GM19452 (cell line): Measurements from ENCODE around the gene DYSF.

Experiments
- ATAC-seq: cut with Tn5 transposase; IDR thresholded peaks from one replicate; pipeline ENCODE4 v1.9.1; 2021; ENCODE audit not compliant: unreplicated experiment

DYSF gene

DNA sequence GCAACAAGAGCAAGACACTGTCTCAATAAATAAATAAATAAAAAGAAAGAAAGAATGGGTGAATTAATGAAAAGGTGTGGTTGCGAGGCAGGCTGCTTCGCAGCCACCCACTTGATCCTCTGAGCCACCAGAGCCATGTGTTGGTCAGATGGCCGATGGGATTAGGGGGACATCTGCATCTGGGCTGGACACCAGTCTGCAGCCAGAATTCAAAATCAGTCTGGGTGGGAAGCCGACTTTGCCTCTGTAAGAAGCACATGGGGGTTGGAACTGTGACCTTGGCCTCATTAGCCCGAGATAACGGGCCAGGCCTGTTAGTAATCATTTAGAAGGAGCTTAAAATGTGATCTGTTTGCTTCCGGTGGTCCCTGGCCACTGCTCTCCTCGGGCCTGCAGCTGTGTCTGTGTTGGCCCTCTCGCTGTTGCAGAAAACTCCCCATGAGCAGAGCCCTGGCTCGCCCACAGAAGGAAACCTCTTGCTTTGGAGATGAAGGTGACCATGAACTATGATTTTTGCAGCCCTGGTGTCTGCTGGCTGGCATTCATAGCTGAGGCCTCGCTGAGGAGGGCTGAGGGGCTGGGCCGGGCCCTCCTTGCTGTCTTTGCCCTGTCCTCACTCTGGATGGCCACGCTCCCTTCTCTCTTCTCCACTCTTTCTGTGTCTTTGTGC lies 94.4 kb downstream of the DYSF start:
- no peak for ATAC-seq

- ATAC-seq: no peak
These were observed 95.5 kb downstream of the DYSF start for GRCh38 chr2:71548646-71549425.

GRCh38 chr2:71550801-71551630 lies 97.7 kb downstream of the DYSF start:
- no peak for ATAC-seq

- no peak for ATAC-seq
These were observed 98.2 kb downstream of the DYSF start for GRCh38 chr2:71551631-71551915.

- no peak for ATAC-seq
These were observed 99.0 kb downstream of the DYSF start for GRCh38 chr2:71552356-71552755.

- no peak for ATAC-seq
These were observed 99.5 kb downstream of the DYSF start for GRCh38 chr2:71552861-71553301.

DNA sequence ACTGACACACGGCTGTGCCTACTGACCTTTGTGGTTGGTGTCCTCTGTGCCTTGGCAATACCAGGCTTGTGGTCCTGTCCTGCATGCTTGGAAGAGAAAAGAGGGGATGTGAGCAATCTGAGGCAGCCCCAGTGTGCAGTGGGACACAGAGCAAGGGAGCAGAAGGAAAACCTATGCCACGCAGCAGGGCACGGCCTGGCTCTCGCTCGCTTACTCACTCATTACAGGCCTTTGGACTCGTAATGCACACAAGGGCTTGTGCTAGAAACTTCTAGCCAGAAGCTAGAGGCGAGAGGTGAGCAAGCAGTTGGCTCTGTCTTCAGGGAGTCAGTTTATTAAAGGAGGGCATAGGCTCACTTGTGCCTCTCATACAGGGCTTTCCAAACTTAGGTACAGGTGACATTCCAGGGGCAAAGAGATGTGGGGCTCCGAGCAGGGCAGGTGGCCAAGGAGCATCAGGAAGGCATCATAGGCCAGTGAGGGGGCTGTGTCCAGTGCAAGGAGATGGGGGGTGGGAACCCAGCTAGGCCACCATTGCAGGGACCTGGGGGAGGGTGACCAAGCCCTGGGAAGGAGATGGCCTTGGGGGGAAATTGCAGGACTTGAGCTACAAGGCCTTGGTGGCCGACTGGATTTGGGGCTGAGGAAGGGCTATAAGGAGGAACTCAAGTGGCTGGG lies 100.8 kb downstream of the DYSF start:
- no peak for ATAC-seq

DNA sequence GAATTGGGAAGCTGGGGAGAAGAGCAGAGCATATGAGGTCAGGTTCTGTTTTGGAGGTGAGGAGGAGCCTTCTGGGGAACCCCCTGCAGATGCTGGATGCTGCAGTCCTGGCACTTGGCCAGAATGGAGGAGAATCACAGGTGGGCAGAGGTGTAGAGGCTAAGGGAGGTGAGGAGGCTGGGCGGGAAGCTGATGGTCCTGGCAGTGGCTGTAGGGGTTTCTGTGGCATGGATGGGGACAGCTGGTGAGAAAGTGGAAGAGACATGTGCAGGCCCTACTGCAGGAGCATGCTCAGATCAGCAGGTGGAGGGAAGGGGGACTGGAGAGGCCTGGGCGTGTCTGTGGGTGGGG lies 101.3 kb downstream of the DYSF start:
- no peak for ATAC-seq

- ATAC-seq: no peak
These were observed 102.6 kb downstream of the DYSF start for GRCh38 chr2:71555798-71556454.

GRCh38 chr2:71556692-71557250 lies 103.4 kb downstream of the DYSF start:
- no peak for ATAC-seq

- no peak for ATAC-seq
These were observed 104.0 kb downstream of the DYSF start for GRCh38 chr2:71557321-71557720.

GRCh38 chr2:71558300-71559051 lies 105.1 kb downstream of the DYSF start:
- no peak for ATAC-seq

DNA sequence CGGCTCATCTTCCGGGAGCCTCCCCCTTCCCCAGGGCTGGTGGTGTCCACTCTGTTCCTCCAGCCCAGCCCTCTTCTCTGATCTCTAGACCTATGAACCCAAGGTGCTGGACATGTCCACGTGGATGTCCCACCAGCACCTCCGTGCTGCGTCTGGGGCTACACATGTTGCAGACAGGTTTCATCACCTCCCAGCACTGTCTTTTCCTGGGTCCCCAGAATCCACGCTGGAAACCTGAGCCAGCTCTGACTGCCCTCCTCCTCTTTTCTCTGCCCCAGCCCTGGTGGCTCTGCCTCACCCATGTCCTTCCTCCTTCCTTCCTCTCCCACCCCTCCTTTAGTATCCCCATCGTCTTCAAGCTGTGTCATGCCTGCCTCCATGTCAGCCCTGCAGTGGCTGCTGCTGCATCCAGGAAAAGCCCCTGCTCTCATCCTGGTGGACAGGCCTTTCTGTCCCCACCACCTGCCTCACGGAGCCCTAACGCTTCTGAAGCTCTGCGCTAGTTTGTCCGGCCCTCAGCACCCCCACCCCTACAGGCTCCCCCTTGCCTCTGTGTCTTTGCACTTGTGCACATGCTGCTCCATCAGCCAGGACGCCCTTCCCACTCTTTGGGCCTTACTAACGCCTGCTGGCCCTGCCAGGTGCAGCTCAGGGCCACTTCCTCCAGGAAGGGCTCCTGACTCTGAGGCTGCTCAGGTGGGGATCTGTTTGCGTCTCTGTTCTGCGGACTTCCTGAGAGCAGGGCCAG lies 105.9 kb downstream of the DYSF start:
- ATAC-seq: no peak

DNA sequence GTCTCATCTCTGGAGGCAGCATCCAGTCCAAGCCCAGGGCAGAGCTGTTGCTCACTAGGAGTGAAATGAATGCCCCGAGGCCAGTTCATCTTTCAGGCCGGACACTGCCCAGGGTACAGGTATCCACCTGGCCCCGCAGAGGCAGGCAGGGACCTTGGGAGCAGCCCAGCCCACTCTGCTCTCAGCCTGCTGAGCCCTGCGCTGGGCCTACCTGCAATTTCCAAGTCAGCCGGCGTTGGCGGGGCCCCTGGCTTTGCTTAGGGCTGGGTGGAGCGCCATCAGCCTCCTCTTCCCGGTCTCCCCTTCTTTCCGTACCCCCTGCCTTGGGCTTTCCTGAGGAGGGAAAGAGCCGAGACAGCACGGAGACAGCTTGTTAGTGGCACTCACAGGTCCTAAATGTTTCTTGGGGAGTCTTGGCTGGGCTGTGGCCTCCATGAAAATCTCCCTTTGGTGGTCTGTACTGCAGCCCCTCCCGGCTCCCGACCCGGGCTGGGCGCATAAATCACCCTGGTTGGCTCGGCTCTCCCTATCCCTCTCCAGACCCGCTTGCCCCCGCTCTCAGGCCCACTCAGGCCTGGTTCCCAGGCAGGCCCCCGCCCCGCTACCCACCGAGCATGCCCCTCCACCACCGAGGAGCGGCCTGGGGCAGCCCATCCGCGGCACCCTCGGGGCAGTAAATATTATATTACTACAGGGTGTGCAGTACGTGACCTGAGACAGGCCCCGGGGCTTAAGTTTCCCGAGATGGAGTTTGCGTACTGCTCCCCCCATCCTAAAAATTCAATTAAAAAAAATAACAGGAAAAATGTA lies 106.7 kb downstream of the DYSF start:
- ATAC-seq: no peak

DNA sequence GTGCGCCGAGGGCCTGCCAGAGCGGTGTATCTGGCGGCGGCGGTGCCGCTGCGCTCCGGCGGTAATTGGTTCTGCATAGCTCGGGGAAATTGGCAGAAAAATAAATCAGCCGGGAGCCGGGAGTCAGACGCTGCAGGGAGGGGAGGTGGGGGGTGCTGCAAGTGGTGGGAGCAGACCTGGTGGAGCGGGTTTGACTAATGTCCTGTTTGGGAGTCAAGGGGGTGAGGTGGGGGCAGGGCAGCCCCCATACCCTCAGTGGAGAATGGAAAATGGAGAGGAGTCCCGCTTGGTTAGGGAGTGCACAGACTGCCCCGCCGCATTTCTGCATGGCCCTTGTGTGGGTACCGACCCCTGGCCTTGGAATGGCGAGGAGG lies 107.3 kb downstream of the DYSF start:
- ATAC-seq: no peak

DNA sequence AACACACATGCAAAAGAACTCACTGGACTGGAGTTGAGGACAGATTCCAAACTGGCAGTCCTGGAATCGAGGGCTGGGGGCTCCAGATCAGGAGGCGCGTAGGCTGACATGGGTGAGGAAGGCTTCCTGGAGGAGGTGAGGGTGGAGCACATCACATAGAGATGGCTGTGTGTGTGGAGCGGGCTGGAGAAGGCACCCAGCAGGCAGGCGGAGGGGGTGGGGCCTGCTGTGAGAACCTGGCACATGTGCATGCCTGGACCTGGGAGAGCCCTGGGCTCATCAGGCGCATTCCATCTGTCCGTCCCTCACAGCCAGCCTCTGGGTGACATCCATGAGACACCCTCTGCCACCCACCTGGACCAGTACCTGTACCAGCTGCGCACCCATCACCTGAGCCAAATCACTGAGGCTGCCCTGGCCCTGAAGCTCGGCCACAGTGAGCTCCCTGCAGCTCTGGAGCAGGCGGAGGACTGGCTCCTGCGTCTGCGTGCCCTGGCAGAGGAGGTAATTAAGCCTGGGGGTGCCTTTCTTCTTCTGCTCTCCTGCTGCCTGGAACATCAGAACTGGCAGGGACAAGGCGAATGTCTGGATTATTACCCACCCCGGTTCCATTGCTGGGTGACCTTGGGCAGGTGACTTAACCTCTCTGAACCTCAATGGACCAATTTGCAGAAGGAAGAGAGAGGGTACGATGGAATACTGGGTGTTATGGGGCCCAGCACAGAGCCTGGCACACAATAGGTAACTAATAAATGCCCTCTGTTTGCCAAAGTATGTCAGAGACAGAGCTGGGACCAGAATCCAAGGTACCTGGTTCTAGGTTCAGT lies 108.3 kb downstream of the DYSF start:
- no peak for ATAC-seq

DNA sequence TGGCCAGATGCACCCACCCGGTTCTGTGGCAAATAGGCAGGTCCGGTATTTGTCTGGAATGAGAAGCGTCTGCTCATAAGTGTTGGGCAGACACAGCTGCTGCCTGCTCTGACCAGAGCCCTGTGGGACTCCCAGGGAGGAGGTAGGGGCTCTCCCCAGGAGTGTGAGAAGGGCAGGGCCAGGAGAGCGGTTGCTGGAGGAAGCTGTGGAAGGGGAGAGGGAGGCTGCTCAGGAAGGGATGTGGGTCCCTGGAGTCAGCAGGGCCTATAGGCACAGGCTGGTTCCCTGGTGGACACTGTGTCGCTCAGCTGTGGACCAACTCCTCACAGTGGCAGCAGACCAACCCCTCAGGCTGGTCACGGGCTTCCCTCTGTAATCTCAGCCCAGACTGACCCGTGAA lies 109.2 kb downstream of the DYSF start:
- ATAC-seq: no peak

- ATAC-seq: no peak
These were observed 110.5 kb downstream of the DYSF start for GRCh38 chr2:71563872-71564271.
